NCI-H2227 (cell line): Measurements from ENCODE around the gene PARD3.

ENCODE experiments used
- DNase-seq: peaks from one replicate; lab custom pipeline; 2025; ENCODE audit not compliant: unreplicated experiment; lab: John Stamatoyannopoulos, UW

PARD3 gene

DNA sequence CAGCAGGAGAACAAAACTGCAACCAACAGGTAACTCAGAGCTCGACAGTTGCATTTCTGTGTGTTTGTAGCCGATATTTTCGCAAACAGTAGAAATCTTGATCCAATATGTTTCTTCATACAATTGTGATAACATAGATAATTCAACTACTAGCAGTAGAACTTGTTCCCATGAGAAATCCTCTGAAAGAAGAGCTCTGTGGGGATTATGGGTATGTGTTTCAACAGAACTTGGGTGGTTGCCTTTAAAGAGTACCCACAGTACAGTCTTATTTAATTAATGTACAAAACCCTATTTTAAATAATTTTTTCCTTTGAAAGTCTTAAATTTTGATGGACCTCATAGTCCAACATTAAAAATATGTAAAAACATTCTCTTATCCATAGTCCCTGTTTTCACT, 266.1 kb downstream of the PARD3 start:
- DNase-seq, result no peak

DNA sequence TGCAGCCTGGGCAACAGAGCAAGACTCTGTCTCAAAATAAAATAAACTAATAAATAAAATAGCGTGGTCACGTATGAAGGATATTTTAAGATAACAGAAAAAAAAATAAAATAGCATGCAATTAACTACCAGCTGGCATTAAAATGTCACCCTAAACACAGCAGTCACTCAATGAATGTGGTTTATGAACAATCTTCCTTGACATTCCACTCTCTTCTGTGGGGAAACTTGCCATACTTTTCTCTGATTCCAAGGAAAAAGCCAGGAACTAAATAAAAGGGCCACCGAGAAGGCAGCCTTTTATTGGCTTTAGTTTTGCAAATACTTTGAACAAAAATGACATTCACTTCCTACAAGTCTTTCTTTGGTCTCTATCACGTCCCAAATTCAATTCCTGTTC, 266.6 kb downstream of the PARD3 start:
- DNase-seq, result no peak

DNA sequence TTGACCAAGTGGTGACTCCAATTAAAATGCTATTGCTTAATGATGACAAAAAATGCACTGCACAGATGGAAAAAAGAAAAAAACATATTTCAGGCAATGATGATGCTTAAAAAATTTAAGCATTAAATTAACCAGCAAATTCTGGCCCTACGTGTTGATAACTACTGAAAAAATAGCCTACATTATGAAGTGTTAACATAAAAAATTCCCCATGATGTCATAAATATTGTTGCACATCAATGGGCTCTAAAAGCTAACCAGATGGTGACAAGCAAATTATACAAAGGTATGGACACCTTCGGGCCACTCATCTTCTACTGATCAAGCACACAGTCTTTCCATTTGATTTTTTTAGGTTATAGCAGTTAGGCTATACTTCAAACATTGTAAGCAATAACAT, 267.4 kb downstream of the PARD3 start:
- no peak for DNase-seq

DNA sequence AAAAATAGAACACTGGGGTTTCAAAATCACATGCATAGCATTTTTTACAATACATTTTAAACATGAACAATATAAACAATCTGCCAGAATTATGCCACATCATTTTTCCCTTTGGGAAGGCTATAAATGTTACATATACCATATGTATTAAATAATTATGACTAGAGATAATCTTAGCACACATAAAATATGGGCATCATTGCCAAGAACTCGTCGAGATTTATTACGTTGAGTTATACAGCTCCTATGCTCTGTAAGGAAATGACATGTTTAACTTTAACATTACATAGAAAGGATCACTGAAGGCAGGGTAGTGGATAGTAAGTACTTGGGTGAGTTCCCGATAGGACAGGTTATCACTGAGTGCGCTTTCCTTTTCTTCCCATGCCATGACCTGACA, 267.8 kb downstream of the PARD3 start:
- DNase-seq, result no peak

DNA sequence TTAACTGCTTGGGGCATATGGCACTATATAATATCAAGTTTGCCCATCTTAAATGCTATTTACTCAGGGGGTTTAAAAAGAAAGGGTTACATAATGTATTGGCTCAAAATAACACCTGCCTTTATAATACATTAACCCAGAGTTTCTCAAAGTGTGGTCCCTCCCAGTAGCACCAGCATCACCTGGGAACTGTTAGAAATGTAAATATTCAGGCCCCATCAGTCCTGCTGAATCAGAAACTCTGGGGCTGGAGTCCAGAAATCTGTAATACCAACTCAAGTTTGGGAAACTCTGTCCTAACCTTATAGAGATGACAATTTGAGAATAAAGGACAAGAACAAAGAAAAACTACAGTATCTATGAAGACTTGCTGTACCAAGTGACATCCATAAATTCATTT, 270.7 kb downstream of the PARD3 start:
- DNase-seq, result no peak

DNA sequence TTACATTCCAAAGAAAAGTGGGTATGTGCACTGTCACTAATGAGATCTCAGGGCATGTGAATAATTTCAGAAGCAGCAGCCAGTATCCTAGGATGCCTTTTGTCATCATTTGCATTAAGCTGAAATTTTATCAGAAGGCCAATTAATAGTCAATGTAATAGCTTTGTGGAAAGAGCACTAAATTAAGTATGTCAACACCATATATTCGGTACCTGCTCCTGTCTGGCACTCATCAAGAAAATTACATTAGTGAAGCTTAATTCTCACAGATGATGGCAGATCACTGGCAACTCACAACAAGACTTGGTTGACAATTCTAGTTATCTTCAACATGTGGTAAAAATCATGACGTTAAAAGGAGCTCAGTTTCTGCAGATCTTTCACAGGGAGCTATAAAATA, 271.4 kb downstream of the PARD3 start:
- no peak for DNase-seq

DNA sequence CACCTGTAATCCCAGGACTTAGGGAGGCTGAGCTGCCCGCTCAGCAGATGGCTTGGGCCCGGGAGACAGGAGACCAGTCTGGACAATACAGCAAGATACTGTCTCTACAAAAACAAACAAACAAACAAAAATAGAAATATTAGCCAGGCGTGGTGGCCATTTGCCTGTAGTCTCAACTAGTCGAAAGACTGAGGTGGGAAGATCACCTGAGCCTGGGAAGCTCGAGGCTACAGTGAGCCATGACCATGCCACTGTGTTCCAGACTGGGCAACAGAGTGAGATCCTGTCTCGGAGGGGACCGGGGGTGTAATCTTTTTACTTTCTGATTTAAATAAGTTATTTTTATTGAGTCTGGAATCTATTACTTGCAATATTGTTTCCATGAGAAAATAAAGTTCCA, 274.6 kb downstream of the PARD3 start:
- no peak for DNase-seq

DNA sequence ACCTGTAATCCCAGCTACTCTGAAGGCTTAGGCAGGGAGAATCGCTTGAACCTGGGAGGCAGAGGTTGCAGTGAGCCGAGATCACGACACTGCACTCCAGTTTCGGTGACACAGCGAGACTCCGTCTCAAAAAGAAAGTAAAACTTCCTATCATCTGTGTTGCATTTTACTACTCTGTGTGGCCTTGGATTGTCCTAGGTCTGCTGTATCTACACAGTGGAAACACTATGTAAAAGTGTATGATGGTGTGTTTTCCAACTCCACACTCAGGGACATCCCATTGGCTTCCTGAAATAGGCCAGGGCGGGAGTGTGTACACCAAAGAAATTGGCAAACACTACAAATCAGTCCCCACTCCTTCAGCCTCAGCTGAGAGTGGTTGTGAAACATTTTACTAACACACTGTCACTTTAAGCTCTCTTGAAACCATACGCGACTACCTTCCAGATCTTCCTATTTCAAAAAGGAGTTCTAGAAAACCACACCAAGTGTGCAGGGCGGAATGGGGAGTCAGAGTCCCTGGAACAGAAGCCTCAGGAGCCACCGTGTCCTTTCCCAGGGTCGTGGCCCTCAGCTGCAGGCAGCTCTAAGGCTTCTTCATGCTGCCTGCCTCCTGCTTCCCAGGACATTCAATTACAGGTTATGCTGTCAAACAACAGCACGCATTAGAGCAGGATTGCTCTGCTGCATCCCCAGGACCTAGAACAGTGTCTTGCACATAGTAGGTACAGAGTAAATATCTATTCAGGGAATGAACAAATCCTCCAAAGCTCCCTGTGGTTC, 275.4 kb downstream of the PARD3 start:
- DNase-seq, result no peak

DNA sequence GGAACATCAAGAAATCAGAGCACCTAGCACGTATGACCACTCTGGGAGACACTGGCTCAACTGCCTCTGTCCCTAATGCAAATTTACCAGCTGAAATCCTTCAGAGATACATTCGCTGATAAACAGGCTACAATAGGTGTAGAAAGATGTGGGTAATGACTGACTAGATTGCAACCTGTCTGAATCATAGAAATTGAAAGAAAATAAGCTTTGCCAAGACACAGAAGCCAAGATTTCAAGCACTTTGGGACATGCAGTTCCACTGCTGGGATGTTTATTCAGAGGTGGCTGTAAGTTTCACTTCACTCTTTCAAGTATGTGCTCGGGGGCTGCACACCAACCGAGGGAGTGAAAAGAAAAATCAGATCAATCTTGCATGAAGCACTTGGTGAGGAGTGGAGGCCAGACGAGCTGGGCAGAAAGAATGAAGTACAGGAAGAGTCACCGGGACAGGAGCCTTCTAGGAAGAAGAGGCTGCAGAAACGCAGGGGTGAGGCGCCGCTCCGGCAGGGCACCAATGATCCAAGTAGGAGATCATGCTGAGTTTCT, 276.7 kb downstream of the PARD3 start:
- DNase-seq, result no peak

DNA sequence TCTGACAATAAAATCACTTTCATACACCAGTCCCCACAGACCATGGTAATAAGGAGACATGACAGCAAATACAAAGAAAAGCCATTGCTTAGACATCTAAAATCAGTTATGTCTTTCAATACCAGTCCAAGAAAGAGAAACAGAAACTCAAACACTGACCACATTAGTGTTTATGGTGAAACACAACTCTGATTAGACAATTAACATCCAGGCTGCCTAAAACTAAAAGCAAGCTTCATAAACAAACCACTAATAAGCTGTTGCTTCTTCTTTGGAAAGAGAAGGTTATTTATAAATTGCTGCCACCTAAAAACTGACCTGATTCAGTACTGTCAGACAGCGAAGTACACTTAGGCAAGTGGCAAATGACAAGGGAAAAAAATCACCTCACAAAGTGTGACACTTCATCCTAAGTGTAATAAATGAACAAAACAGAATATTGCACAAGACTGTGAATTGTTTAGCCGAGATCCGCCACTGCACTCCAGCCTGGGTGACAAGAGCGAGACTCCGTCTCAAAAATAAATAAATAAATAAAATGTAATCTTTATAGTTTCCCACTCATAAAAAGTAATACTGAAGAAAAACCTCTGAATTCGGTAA, 277.4 kb downstream of the PARD3 start:
- DNase-seq, result no peak

DNA sequence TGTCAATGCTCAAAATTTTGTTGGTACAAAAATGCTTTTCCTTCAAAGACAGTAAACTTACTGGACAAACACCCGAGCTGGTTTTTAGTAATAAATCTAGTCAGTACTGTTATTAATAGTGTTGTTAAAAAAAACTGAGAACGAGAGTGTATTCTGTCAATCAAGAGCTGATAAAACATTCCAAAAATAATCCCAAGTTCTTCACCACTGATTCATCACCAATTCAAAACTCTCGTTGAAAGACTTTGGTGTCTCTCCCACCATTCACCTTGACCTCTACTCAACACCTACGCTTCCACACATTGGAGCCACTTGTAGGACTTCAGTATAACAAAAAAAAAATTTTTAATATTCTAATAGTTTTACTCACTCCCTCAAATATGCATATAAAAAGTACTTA, 279.2 kb downstream of the PARD3 start:
- no peak for DNase-seq

DNA sequence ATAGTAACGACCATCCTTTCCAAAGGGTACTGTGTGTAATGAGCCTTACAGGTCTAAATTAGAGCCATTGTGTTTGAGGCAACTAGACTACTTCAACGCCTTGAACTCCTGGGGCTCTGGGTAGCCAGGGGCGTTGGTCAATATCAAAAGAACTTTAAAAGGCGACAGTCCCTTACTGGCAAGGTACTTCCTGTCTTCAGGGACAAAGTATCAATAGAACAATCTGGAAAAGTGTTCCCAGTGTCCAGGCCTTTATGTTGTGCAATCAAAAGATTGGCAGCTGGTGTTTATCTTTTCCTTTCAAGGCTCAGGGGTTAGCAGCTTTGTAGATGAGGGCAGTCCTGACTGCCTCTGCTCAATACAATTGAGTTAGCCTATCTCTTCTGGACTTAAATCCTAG, 284.3 kb downstream of the PARD3 start:
- DNase-seq, result no peak

DNA sequence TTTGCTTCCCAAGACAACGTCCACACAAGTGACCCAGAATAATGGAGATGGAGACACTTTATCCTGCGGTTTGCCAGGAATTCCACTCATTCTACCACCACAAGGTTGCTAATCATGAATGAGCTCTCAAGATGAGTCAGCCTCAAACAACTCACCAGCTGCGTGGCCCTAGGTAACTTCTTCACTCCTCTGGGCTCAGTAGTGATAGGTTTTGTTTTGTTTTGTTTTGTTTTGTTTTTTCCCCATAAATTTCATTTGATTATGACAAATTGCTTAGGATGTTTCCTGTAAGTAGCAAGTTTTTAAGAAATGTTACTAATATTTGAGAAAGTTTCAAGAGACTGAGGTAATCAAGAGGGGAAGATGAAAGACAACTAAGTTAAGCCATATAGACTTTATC, 286.8 kb downstream of the PARD3 start:
- DNase-seq, result peak; percentile 17

DNA sequence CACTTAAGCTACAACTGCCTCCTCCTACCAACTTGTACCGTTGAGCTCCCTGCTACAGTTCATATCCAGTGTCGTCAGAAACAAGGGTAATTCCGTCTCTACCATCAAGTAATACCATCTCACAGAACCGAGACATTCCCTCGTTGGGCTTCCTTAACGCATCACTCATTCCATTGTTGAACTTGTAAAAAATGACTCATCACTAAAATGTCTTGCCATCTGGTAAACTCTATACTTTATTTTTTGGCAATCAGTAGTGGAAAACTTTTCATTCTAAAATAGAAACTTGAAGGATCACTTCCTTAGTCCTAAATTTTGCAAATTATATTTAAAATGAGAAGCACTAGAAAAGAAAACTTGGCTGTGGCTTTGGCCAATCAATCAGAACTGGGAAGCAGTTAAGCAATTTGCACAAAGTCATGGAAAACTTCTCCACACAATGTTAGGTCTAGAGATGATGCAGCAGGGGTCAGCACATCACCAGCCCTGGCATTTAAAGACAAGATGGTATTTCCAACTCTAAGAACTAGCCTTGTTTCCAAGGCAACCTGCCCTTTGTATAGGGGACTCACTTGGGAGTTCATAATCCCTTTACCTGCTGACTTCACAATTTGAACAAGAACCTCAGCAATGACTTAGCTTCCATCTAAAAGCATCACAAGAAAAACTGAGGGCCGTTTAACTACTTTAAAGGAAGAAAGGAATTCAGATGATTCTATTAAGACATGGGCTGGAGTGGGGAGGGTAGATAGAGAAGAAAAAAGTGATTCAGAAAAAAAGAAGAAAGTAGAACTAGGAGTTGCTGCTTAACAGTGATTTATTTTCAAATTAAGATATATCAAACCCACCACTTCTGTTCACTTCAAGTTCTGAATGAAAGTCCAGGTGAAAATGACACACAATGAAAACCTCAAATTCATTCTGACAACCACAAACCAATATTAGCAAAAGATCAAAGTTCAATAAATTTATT, 288.1 kb downstream of the PARD3 start:
- DNase-seq, result no peak

DNA sequence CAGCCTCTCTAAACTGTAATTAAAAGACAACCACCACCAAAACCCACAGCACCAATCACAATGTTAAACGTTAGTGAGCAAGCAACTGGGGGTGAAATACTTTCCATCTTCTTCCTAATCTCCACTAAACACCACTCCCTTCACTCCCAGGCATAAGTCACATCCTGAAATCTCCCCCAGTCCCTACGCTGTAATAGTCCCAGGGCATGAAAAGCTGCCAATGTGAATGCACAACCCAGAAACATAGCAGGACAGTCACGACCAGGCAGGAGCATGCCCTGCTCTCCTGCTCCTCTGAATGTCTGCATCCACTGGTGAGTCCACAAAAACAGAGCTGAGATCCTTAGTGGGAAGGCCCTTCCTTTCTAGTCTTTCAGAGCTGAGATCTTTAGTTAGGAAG, 288.9 kb downstream of the PARD3 start:
- DNase-seq, result no peak

DNA sequence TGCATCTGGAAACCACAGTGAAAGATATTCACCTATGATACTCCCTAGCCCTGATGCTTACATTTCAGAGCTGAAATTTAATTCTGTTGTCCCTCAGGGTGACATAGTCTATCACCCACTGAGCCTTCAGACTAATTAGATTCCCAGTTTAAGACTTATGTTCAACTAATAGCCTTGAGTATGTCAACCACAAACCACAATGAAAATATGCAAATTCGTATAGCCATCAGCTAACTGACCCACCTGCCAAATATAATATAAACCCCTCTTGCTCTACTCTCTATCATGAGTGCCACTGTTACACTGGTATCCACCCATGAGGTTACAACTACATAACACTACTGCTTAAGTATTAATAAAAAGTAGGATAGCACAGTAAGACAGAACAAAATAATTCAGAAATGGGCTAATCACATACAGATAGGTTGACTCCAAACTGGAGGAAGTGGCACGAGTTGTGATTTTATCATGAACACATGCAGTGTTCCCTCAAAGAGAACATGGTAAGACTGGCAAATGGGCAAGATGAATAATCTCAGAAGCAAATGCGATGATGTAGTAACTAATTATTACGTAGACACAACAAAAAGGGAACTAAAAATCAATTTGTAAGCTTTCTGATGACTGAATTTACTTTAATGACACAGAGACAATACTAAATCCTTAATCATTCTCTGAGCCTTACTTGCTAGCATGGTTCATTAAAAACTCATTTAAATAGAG, 290.6 kb downstream of the PARD3 start:
- DNase-seq, result no peak

DNA sequence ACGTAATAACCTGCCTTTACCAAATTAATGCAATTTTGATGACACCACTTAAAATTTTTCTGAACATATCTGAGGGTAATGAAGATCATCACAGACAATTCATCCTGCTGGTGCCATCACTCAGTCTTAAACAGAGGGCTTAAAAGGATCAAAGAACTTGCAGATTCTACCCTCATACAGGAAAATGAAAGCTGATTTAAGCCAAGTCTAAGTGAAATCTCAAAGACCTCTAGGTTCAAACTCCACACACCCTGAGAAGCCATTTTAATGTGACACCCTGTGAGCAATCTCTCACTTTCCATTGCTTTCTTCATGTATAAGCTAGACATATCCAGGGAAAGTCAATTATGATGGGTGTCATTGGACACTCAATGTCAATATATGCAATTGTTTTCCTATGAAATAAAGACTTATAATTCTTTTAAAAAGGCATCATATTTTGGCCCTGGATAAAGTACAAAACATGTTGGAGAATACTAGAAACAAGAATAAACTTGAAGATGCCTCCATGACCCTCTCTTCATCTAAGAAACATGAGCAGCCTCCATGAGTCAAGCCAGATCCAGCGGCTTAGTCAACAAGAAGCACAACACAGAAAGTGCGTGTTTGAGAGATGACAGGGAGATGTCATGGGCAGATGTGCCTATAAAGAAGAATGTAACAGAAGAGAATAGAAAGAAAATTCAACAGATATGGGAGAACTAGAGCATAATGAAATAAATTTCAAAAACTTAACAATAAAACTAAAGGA, 291.9 kb downstream of the PARD3 start:
- no peak for DNase-seq

DNA sequence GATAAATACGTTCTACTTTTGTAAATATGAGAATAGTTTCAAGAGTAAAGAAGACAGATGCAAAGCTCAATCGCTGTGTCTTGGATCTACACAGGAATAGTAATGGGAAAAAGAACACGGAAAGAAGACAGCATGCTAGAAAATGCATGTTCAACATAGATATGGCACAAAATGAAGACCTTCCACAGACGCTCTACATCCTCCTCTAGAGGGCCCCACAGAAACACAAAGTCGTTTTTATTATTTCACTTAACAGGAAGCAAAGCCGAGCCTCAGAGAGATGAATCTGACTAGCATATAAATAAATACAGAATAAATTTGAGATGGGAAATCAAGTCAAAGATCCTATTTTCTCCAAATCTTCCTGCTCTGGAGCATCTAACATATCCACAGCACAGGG, 292.6 kb downstream of the PARD3 start:
- peak; percentile 3 for DNase-seq

DNA sequence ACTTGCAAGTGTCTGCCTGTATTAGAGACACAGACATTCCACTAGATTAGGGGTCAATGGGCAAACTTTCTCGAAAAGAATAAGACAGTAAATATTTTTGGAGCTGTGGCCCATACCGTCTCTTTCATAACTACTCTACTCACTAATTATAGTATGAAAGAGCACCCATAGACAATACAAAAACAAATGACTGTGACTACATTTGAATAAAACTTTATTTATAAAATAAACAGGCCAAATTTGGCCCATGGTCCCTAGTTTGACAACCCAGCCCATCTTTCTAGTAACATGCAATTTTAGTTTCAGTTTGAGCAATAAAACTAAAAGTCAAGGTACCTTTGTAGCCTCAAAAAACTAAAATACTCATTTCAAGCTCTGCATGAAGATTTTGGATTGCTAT, 294.6 kb downstream of the PARD3 start:
- no peak for DNase-seq

DNA sequence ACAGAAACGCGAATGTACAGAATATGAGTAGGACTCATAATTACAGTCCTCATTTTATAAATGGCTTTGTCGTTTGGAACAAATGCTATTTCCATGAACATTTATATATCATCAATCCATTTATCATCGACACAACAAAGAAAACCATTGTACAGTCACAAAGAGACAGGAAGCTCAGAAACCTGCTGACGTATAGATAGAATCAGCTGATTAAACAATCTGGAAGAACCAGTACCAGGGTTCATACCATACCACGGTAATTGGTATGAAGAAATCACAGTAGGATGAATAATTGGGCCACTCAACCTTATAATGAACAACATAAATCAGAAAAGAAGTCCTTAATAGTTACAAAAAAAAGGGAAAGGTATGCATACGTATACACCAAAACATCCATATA, 295.0 kb downstream of the PARD3 start:
- DNase-seq, result no peak
